ENCODE results near the gene CPM. TPM values are rescaled to one million over a fixed set of nuclear protein-coding genes. Genes with fewer than 3 reads are reported as not detected.

CPM gene
- total and polyA plus RNA-seq, 7 experiments from 2014 or later, result 0.06 to 5.9 (median 1.8) TPM

DNA sequence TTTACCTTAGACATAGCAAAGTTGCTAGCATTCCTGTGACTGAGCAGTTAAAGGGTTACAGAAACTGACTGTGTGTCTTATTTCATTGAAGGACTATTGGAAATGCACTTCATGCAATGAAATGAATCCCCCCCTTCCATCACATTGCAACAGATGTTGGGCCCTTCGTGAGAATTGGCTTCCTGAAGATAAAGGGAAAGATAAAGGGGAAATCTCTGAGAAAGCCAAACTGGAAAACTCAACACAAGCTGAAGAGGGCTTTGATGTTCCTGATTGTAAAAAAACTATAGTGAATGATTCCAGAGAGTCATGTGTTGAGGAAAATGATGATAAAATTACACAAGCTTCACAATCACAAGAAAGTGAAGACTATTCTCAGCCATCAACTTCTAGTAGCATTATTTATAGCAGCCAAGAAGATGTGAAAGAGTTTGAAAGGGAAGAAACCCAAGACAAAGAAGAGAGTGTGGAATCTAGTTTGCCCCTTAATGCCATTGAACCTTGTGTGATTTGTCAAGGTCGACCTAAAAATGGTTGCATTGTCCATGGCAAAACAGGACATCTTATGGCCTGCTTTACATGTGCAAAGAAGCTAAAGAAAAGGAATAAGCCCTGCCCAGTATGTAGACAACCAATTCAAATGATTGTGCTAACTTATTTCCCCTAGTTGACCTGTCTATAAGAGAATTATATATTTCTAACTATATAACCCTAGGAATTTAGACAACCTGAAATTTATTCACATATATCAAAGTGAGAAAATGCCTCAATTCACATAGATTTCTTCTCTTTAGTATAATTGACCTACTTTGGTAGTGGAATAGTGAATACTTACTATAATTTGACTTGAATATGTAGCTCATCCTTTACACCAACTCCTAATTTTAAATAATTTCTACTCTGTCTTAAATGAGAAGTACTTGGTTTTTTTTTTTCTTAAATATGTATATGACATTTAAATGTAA lies 93.5 kb downstream of the CPM start:
- H3K27ac ChIP-seq (ENCODE audit: low read depth, low read length), result no peak overlapping the region
- no peak overlapping the region for H3K4me3 ChIP-seq (ENCODE audit: low read length)
- H3K9me3 ChIP-seq (ENCODE audit: control insufficient read depth in 2 of 3, low read length in 3 of 3), result no peaks in the 10 kb centered on the region
- H3K27me3 ChIP-seq (ENCODE audit: control insufficient read depth in 2 of 2, insufficient read depth in 2 of 2, low read length in 2 of 2), result no peaks in the 10 kb centered on the region
- ATAC-seq (no peak), DNase-seq (no peak)
- H3K4me1 ChIP-seq (ENCODE audit: control insufficient read depth in 2 of 2, insufficient read depth in 2 of 2, low read length in 2 of 2), result no peaks in the 10 kb centered on the region
- peak overlapping the region in 2 of 9 donors; percentile 4 to 5 for H3K27ac Mint-ChIP-seq
- H3K27me3 Mint-ChIP-seq, result no peaks in the 10 kb centered on the region
- intact Hi-C loops (cut with micrococcal nuclease), result loop anchor here (10.0 kb wide), 2 partner anchors 405 to 725 kb away; no protein-coding TSS in a partner anchor
- no peaks in the 10 kb centered on the region for H3K9me3 Mint-ChIP-seq
- ChIA-PET CTCF (interaction anchor here (1.0 kb wide), 1 partner anchor 10 kb away, joined by 3 read pairs; no protein-coding TSS in a partner anchor), POLR2A (no interaction called here)
- H3K36me3 ChIP-seq (ENCODE audit: control insufficient read depth in 2 of 3, insufficient read depth in 3 of 3, low read length in 3 of 3), result peaks cover 12 to 58% (median 13%) of the 10 kb centered on the region in 3 experiments
- no peak overlapping the region for H3K4me3 Mint-ChIP-seq
- peaks cover 11 to 45% (median 29%) of the 10 kb centered on the region in 5 donors for H3K36me3 Mint-ChIP-seq
- peaks cover 4 to 20% (median 14%) of the 10 kb centered on the region in 7 donors for H3K4me1 Mint-ChIP-seq

DNA sequence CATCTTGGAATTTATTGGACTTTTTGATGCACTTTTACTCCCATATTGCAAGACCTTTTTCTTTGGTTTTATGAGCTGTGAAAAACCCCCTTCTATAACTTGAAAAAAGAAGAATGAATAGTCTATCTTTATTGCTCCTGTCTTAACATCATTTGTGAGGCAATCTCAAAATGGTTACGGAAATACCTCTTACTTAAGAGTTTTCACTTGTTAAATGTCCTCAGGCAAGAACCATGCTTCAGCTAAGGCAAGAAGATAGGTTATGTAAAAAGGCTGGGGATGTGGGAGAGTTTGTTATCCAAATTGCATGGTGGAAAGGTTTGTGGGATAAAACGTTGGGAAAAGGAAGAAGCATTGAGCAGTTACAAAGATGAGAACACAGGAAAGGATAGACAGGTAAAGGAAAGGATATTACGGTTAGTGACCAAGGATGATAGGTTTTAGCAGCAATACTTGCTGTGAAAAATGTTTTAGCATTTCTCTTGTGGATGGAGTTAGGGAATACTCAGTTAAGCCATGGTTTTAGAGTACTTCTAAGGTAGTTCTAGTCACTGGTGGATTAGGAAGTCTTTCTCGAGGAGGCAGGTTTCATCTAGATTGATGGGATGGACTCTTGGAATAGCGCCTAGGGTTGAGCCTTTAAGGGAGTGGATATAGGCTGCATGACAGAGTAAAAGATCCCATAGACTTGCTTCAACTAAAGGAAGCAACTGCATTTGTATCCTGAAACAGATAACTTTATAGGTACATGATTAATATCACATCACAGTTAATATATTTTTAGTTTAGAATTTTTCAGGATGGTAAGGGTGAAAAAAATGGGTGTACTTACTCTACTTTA lies 94.7 kb downstream of the CPM start:
- DNase-seq, result no peak
- CTCF ChIA-PET, result no interaction called here
- Mint-ChIP-seq H3K4me3 (no peak overlapping the region), H3K27me3 (no peaks in the 10 kb centered on the region), H3K9me3 (no peaks in the 10 kb centered on the region), H3K4me1 (peaks cover 4 to 21% (median 14%) of the 10 kb centered on the region in 7 donors), H3K36me3 (peaks cover 11 to 41% (median 30%) of the 10 kb centered on the region in 5 donors), H3K27ac (peak overlapping the region in 6 of 9 donors; percentile 1 to 62 (median 21))
- Histone ChIP-seq H3K4me3 (ENCODE audit: low read length) (no peak overlapping the region), H3K27ac (ENCODE audit: low read depth, low read length) (no peak overlapping the region), H3K36me3 (ENCODE audit: control insufficient read depth in 2 of 3, insufficient read depth in 3 of 3, low read length in 3 of 3) (peaks cover 12 to 55% (median 17%) of the 10 kb centered on the region in 3 experiments), H3K4me1 (ENCODE audit: control insufficient read depth in 2 of 2, insufficient read depth in 2 of 2, low read length in 2 of 2) (no peaks in the 10 kb centered on the region), H3K27me3 (ENCODE audit: control insufficient read depth in 2 of 2, insufficient read depth in 2 of 2, low read length in 2 of 2) (no peaks in the 10 kb centered on the region), H3K9me3 (ENCODE audit: control insufficient read depth in 2 of 3, low read length in 3 of 3) (no peaks in the 10 kb centered on the region)
- intact Hi-C loops (cut with micrococcal nuclease), result loop anchor here (10.0 kb wide), 2 partner anchors 407 to 727 kb away; no protein-coding TSS in a partner anchor
- POLR2A ChIA-PET, result interaction anchor here (0.6 kb wide), 1 partner anchor 75 kb away, joined by 3 read pairs; no protein-coding TSS in a partner anchor
- no peak for ATAC-seq

DNA sequence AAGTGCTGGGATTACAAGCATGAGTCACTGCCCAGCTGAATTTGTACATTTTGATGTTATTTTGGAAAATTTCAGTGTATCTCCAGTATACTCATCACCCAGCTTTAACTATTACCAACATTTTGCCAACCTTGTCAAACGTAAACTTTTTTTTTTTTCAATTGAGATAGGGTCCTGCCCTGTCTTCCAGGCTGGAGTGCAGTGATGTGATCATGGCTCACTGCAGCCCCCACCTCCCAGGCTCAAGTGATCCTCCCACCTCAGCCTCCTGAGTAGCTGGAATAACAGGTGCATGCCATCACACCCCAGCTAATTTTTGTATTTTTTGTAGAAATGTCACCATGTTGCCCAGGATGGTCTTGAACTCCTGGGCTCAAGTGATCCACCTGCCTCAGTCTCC lies 95.8 kb downstream of the CPM start:
- DNase-seq (no peak), ATAC-seq (no peak)
- Histone ChIP-seq H3K27me3 (ENCODE audit: control insufficient read depth in 2 of 2, insufficient read depth in 2 of 2, low read length in 2 of 2) (no peaks in the 10 kb centered on the region), H3K4me1 (ENCODE audit: control insufficient read depth in 2 of 2, insufficient read depth in 2 of 2, low read length in 2 of 2) (no peaks in the 10 kb centered on the region), H3K4me3 (ENCODE audit: low read length) (no peak overlapping the region), H3K36me3 (ENCODE audit: control insufficient read depth in 2 of 3, insufficient read depth in 3 of 3, low read length in 3 of 3) (peaks cover 12 to 55% (median 15%) of the 10 kb centered on the region in 3 experiments), H3K9me3 (ENCODE audit: control insufficient read depth in 2 of 3, low read length in 3 of 3) (no peaks in the 10 kb centered on the region), H3K27ac (ENCODE audit: low read depth, low read length) (no peak overlapping the region)
- no peak overlapping the region for H3K4me3 Mint-ChIP-seq
- intact Hi-C loops (cut with micrococcal nuclease), result loop anchor here (10.0 kb wide), 2 partner anchors 408 to 728 kb away; no protein-coding TSS in a partner anchor
- POLR2A ChIA-PET, result no interaction called here
- no peak overlapping the region for H3K27ac Mint-ChIP-seq
- H3K9me3 Mint-ChIP-seq, result no peaks in the 10 kb centered on the region
- peaks cover 4 to 21% (median 14%) of the 10 kb centered on the region in 7 donors for H3K4me1 Mint-ChIP-seq
- CTCF ChIA-PET, result interaction anchor here (0.6 to 1.3 kb wide), 3 partner anchors 417 to 519 kb away, joined by 3 to 8 read pairs (median 4); no protein-coding TSS in a partner anchor
- H3K27me3 Mint-ChIP-seq, result no peaks in the 10 kb centered on the region
- peaks cover 11 to 41% (median 30%) of the 10 kb centered on the region in 5 donors for H3K36me3 Mint-ChIP-seq

DNA sequence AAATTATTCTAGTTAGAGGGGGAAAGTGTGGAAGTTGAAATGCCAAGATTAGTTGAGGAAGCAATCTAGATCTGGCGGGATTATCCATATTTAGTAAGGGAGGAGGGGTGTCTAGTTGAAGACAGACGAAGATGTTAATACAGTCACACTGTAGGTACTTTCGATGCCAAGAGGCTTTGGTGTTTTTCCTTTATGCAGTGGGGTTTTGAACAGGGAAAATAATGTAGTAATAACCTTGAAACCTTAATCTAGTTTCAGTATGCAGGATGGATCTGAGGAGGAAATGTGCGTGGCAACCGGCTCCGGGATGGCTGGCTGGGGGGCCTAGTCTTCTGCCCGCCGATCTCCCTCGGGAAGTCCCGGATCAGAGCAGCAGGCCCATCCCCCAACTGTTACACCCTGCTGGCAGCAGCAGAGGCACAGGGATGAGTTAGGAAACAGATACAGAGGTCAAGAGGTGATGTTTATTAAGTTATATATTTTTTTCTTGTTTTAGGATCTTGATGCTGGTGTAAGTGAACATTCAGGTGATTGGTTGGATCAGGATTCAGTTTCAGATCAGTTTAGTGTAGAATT lies 97.5 kb downstream of the CPM start:
- ChIA-PET CTCF (no interaction called here), POLR2A (no interaction called here)
- H3K27me3 Mint-ChIP-seq, result no peaks in the 10 kb centered on the region
- H3K4me1 Mint-ChIP-seq, result peaks cover 4 to 21% (median 14%) of the 10 kb centered on the region in 7 donors
- Histone ChIP-seq H3K4me3 (ENCODE audit: low read length) (no peak overlapping the region), H3K9me3 (ENCODE audit: control insufficient read depth in 2 of 3, low read length in 3 of 3) (no peaks in the 10 kb centered on the region), H3K36me3 (ENCODE audit: control insufficient read depth in 2 of 3, insufficient read depth in 3 of 3, low read length in 3 of 3) (peaks cover 15 to 48% (median 22%) of the 10 kb centered on the region in 3 experiments), H3K4me1 (ENCODE audit: control insufficient read depth in 2 of 2, insufficient read depth in 2 of 2, low read length in 2 of 2) (no peaks in the 10 kb centered on the region), H3K27me3 (ENCODE audit: control insufficient read depth in 2 of 2, insufficient read depth in 2 of 2, low read length in 2 of 2) (no peaks in the 10 kb centered on the region), H3K27ac (ENCODE audit: low read depth, low read length) (no peak overlapping the region)
- H3K9me3 Mint-ChIP-seq, result no peaks in the 10 kb centered on the region
- ATAC-seq (no peak), DNase-seq (no peak)
- peaks cover 11 to 41% (median 28%) of the 10 kb centered on the region in 5 donors for H3K36me3 Mint-ChIP-seq
- H3K27ac Mint-ChIP-seq, result peak overlapping the region in 5 of 9 donors; percentile 22 to 54 (median 28)
- intact Hi-C loops (cut with micrococcal nuclease), result loop anchor here (10.0 kb wide), 2 partner anchors 409 to 729 kb away; no protein-coding TSS in a partner anchor
- H3K4me3 Mint-ChIP-seq, result no peak overlapping the region

DNA sequence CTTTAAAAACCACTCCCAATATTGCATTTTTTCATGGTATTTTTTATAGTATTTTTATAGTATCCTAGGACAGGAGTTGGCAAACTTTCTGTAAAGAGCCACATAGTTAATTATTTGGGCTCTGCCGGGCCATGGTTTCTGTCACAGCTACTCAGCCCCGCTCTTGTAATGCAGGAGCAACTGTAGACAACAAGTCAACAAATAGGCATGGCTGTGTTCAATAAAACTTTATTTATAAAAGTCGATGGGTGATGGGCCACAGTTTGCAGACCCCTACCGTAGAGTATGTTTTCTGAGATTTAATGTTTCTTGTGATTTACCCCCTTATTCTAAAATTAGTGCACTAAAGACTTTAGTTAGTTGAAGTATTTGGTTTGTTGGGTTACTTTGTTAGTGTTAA lies 99.5 kb downstream of the CPM start:
- Mint-ChIP-seq H3K27me3 (no peaks in the 10 kb centered on the region), H3K27ac (no peak overlapping the region), H3K4me1 (peaks cover 9 to 25% (median 20%) of the 10 kb centered on the region in 7 donors), H3K9me3 (no peaks in the 10 kb centered on the region), H3K4me3 (no peak overlapping the region), H3K36me3 (peaks cover 6 to 43% (median 26%) of the 10 kb centered on the region in 5 donors)
- DNase-seq (no peak), ATAC-seq (no peak)
- CTCF ChIA-PET, result no interaction called here
- intact Hi-C loops (cut with micrococcal nuclease), result loop anchor here (10.0 kb wide), 2 partner anchors 411 to 731 kb away; no protein-coding TSS in a partner anchor
- no peak overlapping the region for H3K4me3 ChIP-seq (ENCODE audit: low read length)
- no peaks in the 10 kb centered on the region for H3K4me1 ChIP-seq (ENCODE audit: control insufficient read depth in 2 of 2, insufficient read depth in 2 of 2, low read length in 2 of 2)
- H3K27ac ChIP-seq (ENCODE audit: low read depth, low read length), result no peak overlapping the region
- H3K27me3 ChIP-seq (ENCODE audit: control insufficient read depth in 2 of 2, insufficient read depth in 2 of 2, low read length in 2 of 2), result no peaks in the 10 kb centered on the region
- no peaks in the 10 kb centered on the region for H3K9me3 ChIP-seq (ENCODE audit: control insufficient read depth in 2 of 3, low read length in 3 of 3)
- POLR2A ChIA-PET, result no interaction called here
- H3K36me3 ChIP-seq (ENCODE audit: control insufficient read depth in 2 of 3, insufficient read depth in 3 of 3, low read length in 3 of 3), result peaks cover 20 to 45% (median 27%) of the 10 kb centered on the region in 3 experiments

DNA sequence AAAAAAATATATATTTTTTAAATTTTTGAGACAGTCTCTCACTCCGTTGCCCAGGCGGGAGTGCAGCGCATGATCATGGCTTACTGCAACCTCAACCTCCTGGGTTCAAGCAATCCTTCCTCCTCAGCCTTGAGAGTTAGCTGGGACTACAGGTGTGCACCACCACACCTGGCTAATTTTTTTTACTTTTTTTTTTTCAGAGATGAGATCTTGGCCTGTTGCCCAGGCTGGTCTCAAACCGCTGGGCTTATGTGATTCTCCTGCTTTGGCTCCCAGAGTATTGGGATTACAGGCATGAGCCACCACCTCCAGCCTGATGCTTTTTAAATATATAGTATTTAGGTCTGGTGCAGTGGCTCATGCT lies 100.5 kb downstream of the CPM start:
- H3K4me3 Mint-ChIP-seq, result no peak overlapping the region
- H3K27me3 Mint-ChIP-seq, result no peaks in the 10 kb centered on the region
- Histone ChIP-seq H3K4me3 (ENCODE audit: low read length) (no peak overlapping the region), H3K27me3 (ENCODE audit: control insufficient read depth in 2 of 2, insufficient read depth in 2 of 2, low read length in 2 of 2) (no peaks in the 10 kb centered on the region), H3K27ac (ENCODE audit: low read depth, low read length) (no peak overlapping the region), H3K9me3 (ENCODE audit: control insufficient read depth in 2 of 3, low read length in 3 of 3) (no peaks in the 10 kb centered on the region), H3K36me3 (ENCODE audit: control insufficient read depth in 2 of 3, insufficient read depth in 3 of 3, low read length in 3 of 3) (peaks cover 14 to 47% (median 28%) of the 10 kb centered on the region in 3 experiments), H3K4me1 (ENCODE audit: control insufficient read depth in 2 of 2, insufficient read depth in 2 of 2, low read length in 2 of 2) (no peaks in the 10 kb centered on the region)
- H3K4me1 Mint-ChIP-seq, result peaks cover 8 to 25% (median 17%) of the 10 kb centered on the region in 7 donors
- H3K36me3 Mint-ChIP-seq, result peaks cover 0 to 37% (median 21%) of the 10 kb centered on the region in 5 donors
- CTCF ChIA-PET, result interaction anchor here (1.3 kb wide), 1 partner anchor 12 kb away, joined by 7 read pairs; no protein-coding TSS in a partner anchor
- ATAC-seq (no peak), DNase-seq (no peak)
- POLR2A ChIA-PET, result interaction anchor here (1.0 kb wide), 1 partner anchor 24 kb away, joined by 3 read pairs; the partner anchor contains the start of gene MDM2
- no peaks in the 10 kb centered on the region for H3K9me3 Mint-ChIP-seq
- intact Hi-C loops (cut with micrococcal nuclease), result loop anchor here (10.0 kb wide), 2 partner anchors 412 to 732 kb away; no protein-coding TSS in a partner anchor
- H3K27ac Mint-ChIP-seq, result no peak overlapping the region
